Esophagus mucosa (tissue), 1 donor: ENCODE results near the gene UBFD1. TPM values are rescaled to one million over a fixed set of nuclear protein-coding genes. Genes with fewer than 3 reads are reported as not detected.
"Not testable (repeated sequence)": the region's sequence is repeated elsewhere in the genome, so short reads cannot be mapped to it uniquely, and the experiment has no call there.

Experiments used
- ATAC-seq: fragments of 200-7000 bp; cut with Tn5 transposase; one replicate; pipeline ENCODE4 v1.9.1; 2020
- total RNA-seq: library from RNA; stranded (reverse); gene quantifications from one replicate; pipeline ENCODE4 v1.2.4, GENCODE V29; 2023
- donor health status: DM: yes; HTN: yes; CAD: no.

The UBFD1 gene
- total RNA-seq, 1 donor from 2014 or later: 27.3 TPM

DNA sequence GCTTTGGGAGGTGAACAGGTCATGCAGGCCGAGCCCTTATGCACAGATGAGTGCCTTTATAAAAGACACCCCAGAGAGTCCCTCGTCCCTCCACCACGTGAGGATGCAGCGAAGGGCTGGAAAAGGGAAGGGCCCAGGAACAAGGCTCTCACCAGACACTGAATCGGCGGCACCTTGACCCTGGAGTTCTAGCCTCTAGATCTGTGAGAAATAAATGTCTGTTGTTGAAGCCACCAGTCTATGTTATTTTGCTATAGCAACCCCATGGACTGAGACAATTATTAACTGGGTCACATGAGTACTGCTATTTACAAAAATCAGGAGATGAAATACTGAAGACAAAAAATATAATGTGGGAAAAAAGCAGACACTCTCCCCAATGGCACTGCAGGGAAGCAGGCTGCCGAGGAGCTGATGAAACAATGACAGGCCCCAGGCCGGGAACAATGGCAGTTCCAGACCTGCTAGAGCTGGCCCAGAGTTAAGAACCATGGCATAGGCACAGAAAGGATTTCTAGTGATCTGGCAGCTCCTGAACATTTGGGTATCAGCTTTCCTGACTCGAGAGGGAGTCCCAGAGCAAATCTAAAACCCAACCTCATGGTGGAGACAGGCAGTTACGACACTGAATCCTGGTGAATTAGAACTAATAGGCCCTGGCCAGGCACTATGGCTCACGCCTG lies 29.4 kb upstream of the UBFD1 start:
- peak; percentile 18 for ATAC-seq

GRCh38 chr16:23528644-23529310 lies 28.8 kb upstream of the UBFD1 start:
- ATAC-seq: no peak

GRCh38 chr16:23530062-23530461 lies 27.5 kb upstream of the UBFD1 start:
- no peak for ATAC-seq

GRCh38 chr16:23532448-23532847 lies 25.1 kb upstream of the UBFD1 start:
- ATAC-seq: no peak

DNA sequence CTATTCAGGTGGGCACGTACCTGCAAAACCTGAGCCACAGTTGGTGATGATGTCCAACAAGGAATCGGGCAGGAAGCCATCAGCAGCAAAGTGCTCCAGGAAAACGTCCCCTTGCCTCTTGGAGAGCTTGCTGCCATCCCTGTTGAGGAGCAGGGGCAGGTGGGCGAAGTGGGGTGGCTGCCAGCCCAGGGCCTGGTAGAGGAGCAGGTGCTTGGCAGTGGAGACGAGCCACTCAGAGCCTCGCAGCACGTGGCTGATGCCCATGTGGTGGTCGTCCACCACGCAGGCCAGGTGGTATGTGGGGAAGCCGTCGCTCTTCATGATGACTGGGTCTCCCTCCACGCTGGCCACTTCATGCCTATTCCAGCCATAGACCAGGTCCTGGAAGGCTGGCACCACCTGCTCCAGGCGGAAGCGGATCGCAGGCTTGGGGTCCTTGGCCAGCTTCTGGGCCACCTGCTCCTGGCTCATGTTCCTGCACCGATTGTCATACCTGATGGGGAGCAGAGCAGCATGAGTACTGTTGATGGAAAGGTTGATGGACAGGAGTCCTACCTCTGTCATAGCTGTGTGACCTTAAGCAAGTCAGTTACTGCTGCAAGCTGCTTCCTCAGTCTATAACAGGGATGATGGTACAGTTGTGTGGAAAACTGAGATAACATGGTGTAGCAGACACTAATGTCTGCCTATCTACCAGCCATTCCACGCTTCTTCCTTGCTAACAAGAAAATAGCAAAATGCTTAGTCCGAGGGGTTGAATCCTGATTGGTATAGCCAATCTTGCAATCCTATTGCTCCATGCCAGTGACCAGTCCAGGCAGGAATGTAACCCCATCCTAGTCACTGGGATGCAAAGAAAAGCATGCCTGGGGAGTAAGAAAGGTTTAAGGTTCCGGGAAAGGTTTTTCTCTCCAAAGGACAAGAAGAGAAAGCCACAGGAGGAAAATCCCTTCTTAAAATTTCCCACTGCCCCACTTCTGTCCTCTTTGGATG lies 22.4 kb upstream of the UBFD1 start:
- no peak for ATAC-seq

GRCh38 chr16:23535901-23536300 lies 21.6 kb upstream of the UBFD1 start:
- ATAC-seq: no peak

GRCh38 chr16:23537390-23537789 lies 20.1 kb upstream of the UBFD1 start:
- ATAC-seq: no peak

- no peak for ATAC-seq
These were observed 18.6 kb upstream of the UBFD1 start for GRCh38 chr16:23538919-23539278.

- no peak for ATAC-seq
These were observed 17.3 kb upstream of the UBFD1 start for GRCh38 chr16:23539984-23540816.

DNA sequence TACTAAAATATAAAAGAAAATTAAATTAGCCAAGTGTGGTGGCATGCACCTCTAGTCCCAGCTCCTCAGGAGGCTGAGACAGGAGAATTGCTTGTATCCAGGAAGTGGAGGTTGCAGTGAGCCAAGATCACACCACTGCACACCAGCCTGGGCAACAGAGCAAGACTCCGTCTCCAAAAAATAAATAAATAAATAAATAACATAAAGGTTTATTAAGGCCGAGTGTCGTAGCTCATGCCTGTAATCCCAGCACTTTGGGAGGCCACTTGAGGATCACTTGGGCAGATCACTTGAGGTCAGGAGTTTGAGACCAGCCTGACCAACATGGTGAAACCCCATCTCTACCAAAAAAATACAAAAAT lies 16.7 kb upstream of the UBFD1 start:
- not testable (repeated sequence) for ATAC-seq

- ATAC-seq: no peak
These were observed 13.1 kb upstream of the UBFD1 start for GRCh38 chr16:23544436-23544835.

GRCh38 chr16:23549938-23550337 lies 7.6 kb upstream of the UBFD1 start:
- ATAC-seq: no peak

GRCh38 chr16:23552161-23552560 lies 5.4 kb upstream of the UBFD1 start:
- no peak for ATAC-seq

- ATAC-seq: no peak
These were observed 3.0 kb upstream of the UBFD1 start for GRCh38 chr16:23554536-23554935.

- peak; percentile 1 for ATAC-seq
These were observed 514 bp downstream of the UBFD1 start for GRCh38 chr16:23557779-23558702.

DNA sequence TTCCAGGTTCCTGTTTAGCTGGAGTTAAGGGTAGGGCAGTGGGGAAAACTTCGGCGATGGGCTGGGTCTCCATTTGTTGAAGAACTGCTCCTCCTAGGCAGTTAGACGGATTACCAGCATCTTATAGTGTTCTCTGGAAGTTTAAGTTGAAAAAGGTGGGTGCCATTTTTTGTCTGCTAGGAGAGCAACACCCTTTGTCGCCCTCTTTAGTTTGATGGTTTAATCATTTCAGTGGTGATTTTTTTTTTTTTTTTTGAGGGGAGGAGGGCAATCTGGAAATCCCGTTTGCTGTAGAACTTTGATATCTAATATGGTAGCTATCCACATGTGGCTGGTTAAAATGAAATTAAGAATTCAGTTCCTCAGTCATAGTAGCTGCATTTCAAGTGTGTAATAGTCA lies 4.1 kb downstream of the UBFD1 start:
- ATAC-seq: no peak

DNA sequence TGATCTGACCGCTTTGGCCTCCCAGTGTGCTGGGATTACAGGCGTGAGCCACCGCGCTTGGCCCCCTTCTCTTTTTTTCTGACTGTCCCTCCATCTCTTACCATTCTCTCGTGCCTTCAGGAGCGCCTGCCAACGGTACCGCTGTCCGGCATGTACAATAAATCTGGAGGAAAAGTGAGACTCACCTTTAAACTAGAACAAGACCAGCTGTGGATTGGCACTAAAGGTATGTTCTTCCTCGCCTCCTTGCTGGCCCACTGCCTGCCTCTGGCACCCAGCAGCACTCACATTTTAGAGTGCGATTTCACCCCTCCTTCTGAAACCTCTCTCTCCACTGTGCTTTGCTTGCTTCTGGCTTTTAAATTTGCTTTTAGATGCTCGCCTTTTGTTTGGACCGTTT lies 5.0 kb downstream of the UBFD1 start:
- no peak for ATAC-seq

- ATAC-seq: no peak
These were observed 5.7 kb downstream of the UBFD1 start for GRCh38 chr16:23563186-23563585.

- no peak for ATAC-seq
These were observed 7.2 kb downstream of the UBFD1 start for GRCh38 chr16:23564575-23565363.

DNA sequence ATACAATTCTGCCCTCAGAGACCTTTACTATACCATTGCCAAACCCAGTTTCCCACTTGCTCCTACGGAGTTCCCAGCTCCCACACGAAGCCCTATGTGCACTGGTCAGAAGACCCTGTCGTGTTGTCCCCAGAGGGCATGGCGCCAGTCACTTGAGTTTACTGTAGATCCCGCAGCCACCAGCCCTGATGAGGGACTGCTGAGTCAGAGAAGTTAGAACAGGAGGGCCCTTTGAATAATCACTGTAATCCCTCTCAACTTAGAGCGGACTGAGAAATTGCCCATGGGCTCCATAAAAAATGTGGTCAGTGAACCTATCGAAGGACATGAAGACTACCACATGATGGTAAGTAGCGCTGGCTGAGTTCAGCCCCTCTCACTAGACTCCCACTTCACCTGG lies 9.2 kb downstream of the UBFD1 start:
- no peak for ATAC-seq

DNA sequence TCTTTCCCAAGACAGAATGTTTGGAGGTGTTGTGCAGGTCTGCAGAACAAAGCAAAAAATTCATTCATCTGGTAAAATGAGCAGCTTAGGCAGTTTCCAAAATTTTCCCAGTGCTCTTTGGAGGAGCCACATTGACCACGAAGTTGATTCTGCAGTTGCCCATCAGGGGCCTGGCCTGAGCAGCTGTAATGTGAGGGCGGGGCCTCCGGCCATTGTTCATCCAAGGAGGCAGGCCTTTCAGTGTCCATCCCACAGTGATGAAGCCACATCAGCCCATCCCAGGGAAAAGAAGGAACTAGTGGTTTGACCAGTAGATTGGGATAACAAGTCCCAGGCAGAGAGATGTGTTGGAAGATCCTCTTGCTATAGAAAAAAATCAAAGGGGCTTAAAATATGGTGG lies 10.1 kb downstream of the UBFD1 start:
- ATAC-seq: no peak
